Endothelial cell of umbilical vein (primary cell): ENCODE data around the gene ARID1B.

Experiments used
- POLR2A ChIP-seq: IDR thresholded peaks from 2 replicates; pipeline ENCODE4 v1.6.1; 2012; ENCODE audit warnings: low read depth, mild to moderate bottlenecking, control low read depth, low read length
- POLR2AphosphoS5 ChIP-seq: IDR thresholded peaks from 2 replicates; pipeline ENCODE4 v1.6.1; 2012; ENCODE audit warnings: low read depth, mild to moderate bottlenecking, control low read depth, low read length, moderate library complexity; ENCODE audit not compliant: insufficient read depth

- TF ChIP-seq POLR2A (no peak), POLR2AphosphoS5 (no peak)
Measured at GRCh38 chr6:157119502-157120027, 342.4 kb downstream of the ARID1B start.
